K562 (cell line): Measurements from ENCODE around the gene DSG2.

Experiments
- CTCF ChIP-seq, 3 experiments: IDR thresholded peaks in 2 of 3; conservative IDR thresholded peaks in 1 of 3; 2 replicates each; pipeline ENCODE4 v1.5.1; 2011 to 2012; ENCODE audit warnings: low read length in 3 of 3, mild to moderate bottlenecking in 3 of 3, control low read depth in 2 of 3, improper control_type of control experiment in 1 of 3, inconsistent platforms in 1 of 3, low read depth in 1 of 3, mixed read lengths in 1 of 3, moderate library complexity in 1 of 3; ENCODE audit not compliant: insufficient read depth in 2 of 3
- FOXJ2 ChIP-seq: fragments of 200-800 bp; sonication (Bioruptor generic); IDR thresholded peaks from 2 replicates; pipeline ENCODE4 v1.6.1; 2016; ENCODE audit warnings: missing genetic modification characterization, missing compliant biosample characterization
- NR2F6 ChIP-seq: fragments of 450-650 bp; formaldehyde crosslinking; IDR thresholded peaks from 2 replicates; pipeline ENCODE4 v1.4.0; 2020; ENCODE audit warnings: mild to moderate bottlenecking
- PATZ1 ChIP-seq: fragments of 250-450 bp; sonication (Bioruptor Pico); IDR thresholded peaks from 2 replicates; pipeline ENCODE4 v1.5.0; 2020; ENCODE audit warnings: mild to moderate bottlenecking, borderline replicate concordance
- POLR2A ChIP-seq: fragments of 450-650 bp; conservative IDR thresholded peaks from 2 replicates; pipeline ENCODE4 v1.6.1; 2016
- RFX5 ChIP-seq: IDR thresholded peaks from 2 replicates; pipeline ENCODE4 v1.6.1; 2011; ENCODE audit warnings: low read depth, mild to moderate bottlenecking, improper control_type of control experiment, low read length
- SPI1 ChIP-seq: IDR thresholded peaks from 2 replicates; pipeline ENCODE4 v1.6.1; 2011; ENCODE audit warnings: low read depth, low read length, control low read depth, borderline replicate concordance
- TF ChIP-seq, protein P1 (sequence below): fragments of 250-450 bp; sonication (Bioruptor Pico); IDR thresholded peaks from 2 replicates; pipeline ENCODE4 v1.4.0; 2020; ENCODE audit warnings: mild to moderate bottlenecking, moderate library complexity
- TF ChIP-seq, protein P2 (sequence below): fragments of 450-650 bp; IDR thresholded peaks from 2 replicates; pipeline ENCODE4 v1.6.1; 2016; ENCODE audit warnings: low read depth

- TF ChIP-seq CTCF (IDR thresholded peaks at IDR 0.05 in 2 of 3, conservative IDR thresholded peaks at IDR 0.05 in 1 of 3; ENCODE audit: insufficient read depth in 2 of 3, low read depth in 1 of 3, low read length in 3 of 3), result no peak
- TF ChIP-seq POLR2A, result no peak
- TF ChIP-seq, protein P1, sequence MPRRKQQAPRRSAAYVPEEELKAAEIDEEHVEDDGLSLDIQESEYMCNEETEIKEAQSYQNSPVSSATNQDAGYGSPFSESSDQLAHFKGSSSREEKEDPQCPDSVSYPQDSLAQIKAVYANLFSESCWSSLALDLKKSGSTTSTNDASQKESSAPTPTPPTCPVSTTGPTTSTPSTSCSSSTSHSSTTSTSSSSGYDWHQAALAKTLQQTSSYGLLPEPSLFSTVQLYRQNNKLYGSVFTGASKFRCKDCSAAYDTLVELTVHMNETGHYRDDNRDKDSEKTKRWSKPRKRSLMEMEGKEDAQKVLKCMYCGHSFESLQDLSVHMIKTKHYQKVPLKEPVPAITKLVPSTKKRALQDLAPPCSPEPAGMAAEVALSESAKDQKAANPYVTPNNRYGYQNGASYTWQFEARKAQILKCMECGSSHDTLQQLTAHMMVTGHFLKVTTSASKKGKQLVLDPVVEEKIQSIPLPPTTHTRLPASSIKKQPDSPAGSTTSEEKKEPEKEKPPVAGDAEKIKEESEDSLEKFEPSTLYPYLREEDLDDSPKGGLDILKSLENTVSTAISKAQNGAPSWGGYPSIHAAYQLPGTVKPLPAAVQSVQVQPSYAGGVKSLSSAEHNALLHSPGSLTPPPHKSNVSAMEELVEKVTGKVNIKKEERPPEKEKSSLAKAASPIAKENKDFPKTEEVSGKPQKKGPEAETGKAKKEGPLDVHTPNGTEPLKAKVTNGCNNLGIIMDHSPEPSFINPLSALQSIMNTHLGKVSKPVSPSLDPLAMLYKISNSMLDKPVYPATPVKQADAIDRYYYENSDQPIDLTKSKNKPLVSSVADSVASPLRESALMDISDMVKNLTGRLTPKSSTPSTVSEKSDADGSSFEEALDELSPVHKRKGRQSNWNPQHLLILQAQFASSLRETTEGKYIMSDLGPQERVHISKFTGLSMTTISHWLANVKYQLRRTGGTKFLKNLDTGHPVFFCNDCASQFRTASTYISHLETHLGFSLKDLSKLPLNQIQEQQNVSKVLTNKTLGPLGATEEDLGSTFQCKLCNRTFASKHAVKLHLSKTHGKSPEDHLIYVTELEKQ (CRISPR knock-in tag), result no peak
- no peak for TF ChIP-seq RFX5
- TF ChIP-seq PATZ1 (CRISPR knock-in tag), result no peak
- no peak for TF ChIP-seq FOXJ2 (tag)
- TF ChIP-seq, protein P2, sequence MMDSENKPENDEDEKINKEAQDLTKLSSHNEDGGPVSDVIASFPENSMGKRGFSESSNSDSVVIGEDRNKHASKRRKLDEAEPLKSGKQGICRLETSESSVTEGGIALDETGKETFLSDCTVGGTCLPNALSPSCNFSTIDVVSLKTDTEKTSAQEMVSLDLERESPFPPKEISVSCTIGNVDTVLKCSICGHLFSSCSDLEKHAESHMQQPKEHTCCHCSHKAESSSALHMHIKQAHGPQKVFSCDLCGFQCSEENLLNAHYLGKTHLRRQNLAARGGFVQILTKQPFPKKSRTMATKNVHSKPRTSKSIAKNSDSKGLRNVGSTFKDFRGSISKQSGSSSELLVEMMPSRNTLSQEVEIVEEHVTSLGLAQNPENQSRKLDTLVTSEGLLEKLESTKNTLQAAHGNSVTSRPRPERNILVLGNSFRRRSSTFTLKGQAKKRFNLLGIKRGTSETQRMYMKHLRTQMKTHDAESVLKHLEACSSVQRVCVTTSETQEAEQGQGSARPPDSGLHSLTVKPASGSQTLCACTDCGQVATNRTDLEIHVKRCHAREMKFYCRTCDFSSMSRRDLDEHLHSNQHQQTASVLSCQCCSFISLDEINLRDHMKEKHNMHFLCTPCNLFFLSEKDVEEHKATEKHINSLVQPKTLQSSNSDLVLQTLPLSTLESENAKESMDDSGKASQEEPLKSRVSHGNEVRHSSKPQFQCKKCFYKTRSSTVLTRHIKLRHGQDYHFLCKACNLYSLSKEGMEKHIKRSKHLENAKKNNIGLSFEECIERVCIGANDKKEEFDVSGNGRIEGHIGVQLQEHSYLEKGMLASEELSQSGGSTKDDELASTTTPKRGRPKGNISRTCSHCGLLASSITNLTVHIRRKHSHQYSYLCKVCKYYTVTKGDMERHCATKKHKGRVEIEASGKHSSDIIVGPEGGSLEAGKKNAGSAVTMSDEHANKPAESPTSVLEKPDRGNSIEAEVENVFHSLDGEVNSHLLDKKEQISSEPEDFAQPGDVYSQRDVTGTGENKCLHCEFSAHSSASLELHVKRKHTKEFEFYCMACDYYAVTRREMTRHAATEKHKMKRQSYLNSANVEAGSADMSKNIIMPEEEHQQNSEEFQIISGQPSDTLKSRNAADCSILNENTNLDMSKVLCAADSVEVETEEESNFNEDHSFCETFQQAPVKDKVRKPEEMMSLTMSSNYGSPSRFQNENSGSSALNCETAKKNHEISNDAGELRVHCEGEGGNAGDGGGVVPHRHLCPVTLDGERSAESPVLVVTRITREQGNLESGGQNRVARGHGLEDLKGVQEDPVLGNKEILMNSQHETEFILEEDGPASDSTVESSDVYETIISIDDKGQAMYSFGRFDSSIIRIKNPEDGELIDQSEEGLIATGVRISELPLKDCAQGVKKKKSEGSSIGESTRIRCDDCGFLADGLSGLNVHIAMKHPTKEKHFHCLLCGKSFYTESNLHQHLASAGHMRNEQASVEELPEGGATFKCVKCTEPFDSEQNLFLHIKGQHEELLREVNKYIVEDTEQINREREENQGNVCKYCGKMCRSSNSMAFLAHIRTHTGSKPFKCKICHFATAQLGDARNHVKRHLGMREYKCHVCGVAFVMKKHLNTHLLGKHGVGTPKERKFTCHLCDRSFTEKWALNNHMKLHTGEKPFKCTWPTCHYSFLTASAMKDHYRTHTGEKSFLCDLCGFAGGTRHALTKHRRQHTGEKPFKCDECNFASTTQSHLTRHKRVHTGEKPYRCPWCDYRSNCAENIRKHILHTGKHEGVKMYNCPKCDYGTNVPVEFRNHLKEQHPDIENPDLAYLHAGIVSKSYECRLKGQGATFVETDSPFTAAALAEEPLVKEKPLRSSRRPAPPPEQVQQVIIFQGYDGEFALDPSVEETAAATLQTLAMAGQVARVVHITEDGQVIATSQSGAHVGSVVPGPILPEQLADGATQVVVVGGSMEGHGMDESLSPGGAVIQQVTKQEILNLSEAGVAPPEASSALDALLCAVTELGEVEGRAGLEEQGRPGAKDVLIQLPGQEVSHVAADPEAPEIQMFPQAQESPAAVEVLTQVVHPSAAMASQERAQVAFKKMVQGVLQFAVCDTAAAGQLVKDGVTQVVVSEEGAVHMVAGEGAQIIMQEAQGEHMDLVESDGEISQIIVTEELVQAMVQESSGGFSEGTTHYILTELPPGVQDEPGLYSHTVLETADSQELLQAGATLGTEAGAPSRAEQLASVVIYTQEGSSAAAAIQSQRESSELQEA, result no peak
- no peak for TF ChIP-seq NR2F6 (CRISPR knock-in tag)
- no peak for TF ChIP-seq SPI1
Observed at GRCh38 chr18:31562726-31563125, 64.7 kb downstream of the DSG2 start.
